Left lung (tissue), 10 donors: ENCODE measurements around the gene CDC27. TPM values are rescaled to one million over a fixed set of nuclear protein-coding genes. Genes with fewer than 3 reads are reported as not detected.
"Not testable (repeated sequence)": the region's sequence is repeated elsewhere in the genome, so short reads cannot be mapped to it uniquely, and the experiment has no call there.

Experiments used
- ATAC-seq: fragments of 200-7000 bp; cut with Tn5 transposase; one replicate; pipeline ENCODE4 v1.9.1; 2020; ENCODE audit warnings: moderate library complexity
- DNase-seq, 4 donors: peaks; one replicate each; pipeline ENCODE4 v3.0.0-alpha.2; 2013 to 2020
- H3K27ac ChIP-seq, 2 donors: fragments of 200-600 bp; sonication (generic) in 1 of 2; one replicate each; pipeline versions ENCODE4 v1.5.0 to v1.8.0; 2020 to 2021
- H3K27me3 ChIP-seq, 2 donors: fragments of 200-600 bp; sonication (generic) in 1 of 2; one replicate each; pipeline versions ENCODE4 v1.5.0 to v1.8.0; 2020 to 2021
- H3K36me3 ChIP-seq, 2 donors: fragments of 200-600 bp; sonication (generic) in 1 of 2; one replicate each; pipeline versions ENCODE4 v1.5.0 to v1.8.0; 2020 to 2021
- H3K4me1 ChIP-seq, 2 donors: fragments of 200-600 bp; one replicate each; pipeline ENCODE4 v1.8.0; 2021
- H3K4me3 ChIP-seq, 2 donors: fragments of 200-600 bp; sonication (generic) in 1 of 2; one replicate each; pipeline versions ENCODE4 v1.5.0 to v1.8.0; 2020 to 2021; ENCODE audit warnings: mild to moderate bottlenecking in 1 of 2
- H3K9me3 ChIP-seq, 2 donors: fragments of 200-600 bp; sonication (generic) in 1 of 2; one replicate each; pipeline versions ENCODE4 v1.5.0 to v1.8.0; 2020 to 2021
- CTCF ChIP-seq, 2 donors: fragments of 200-600 bp; sonication (generic) in 1 of 2; IDR thresholded peaks; one replicate each; pipeline versions ENCODE4 v1.5.0 to v1.8.0; 2021; ENCODE audit warnings: antibody characterized with exemption in 2 of 2
- intact Hi-C, 2 donors: fragments of 100-400 bp; cut with DNase I; formaldehyde crosslinking; loops; one replicate each; pipeline versions ENCODE4 v1.11.2 to v1.14.2; 2022
- polyA plus RNA-seq, 6 donors: library from polyadenylated mRNA; unstranded; fragments of 120-200 nt; gene quantifications; one replicate each; pipeline ENCODE4 v1.2.1, GENCODE V29; 2013; ENCODE audit not compliant: insufficient read length in 6 of 6
- total RNA-seq, 2 donors: library from RNA; stranded (reverse); fragmentation: NEBNext Ultra II Directional; extraction: Animal tissue kit (Norgen Biotek cat#: 25700); gene quantifications; one replicate each; pipeline ENCODE4 v1.2.1, GENCODE V29; 2021
- donor health status: DM: no; HTN: yes; CAD: no.
- donor health status: DM: no; HTN: no; CAD: no.

The CDC27 gene
- total and polyA plus RNA-seq, 8 donors: 59.3 to 85.1 (median 62.9) TPM

GRCh38 chr17:47072886-47073285 lies 116.2 kb downstream of the CDC27 start:
- Histone ChIP-seq H3K9me3 (no peaks in the 10 kb centered on the region), H3K4me3 (no peak overlapping the region), H3K36me3 (no peaks in the 10 kb centered on the region), H3K27ac (no peak overlapping the region), H3K4me1 (peaks cover 0 to 12% of the 10 kb centered on the region in 2 donors), H3K27me3 (no peaks in the 10 kb centered on the region)
- intact Hi-C loops: no loop called here
- ATAC-seq (no peak), DNase-seq (peak in 1 of 4 donors; percentile 44)
- TF ChIP-seq CTCF (IDR thresholded peaks at IDR 0.05): no peak

GRCh38 chr17:47071171-47071570 lies 117.9 kb downstream of the CDC27 start:
- Histone ChIP-seq H3K27ac (peak overlapping the region in 1 of 2 donors; percentile 57), H3K4me1 (peaks cover 0 to 24% of the 10 kb centered on the region in 2 donors)
- intact Hi-C loops, H3K27me3 ChIP-seq, DNase-seq, H3K36me3 ChIP-seq, ATAC-seq, H3K9me3 ChIP-seq, H3K4me3 ChIP-seq: not testable (repeated sequence)

GRCh38 chr17:47070266-47070665 lies 118.8 kb downstream of the CDC27 start:
- H3K27me3 ChIP-seq, H3K9me3 ChIP-seq, H3K36me3 ChIP-seq, H3K4me3 ChIP-seq, intact Hi-C loops: not testable (repeated sequence)
- peak overlapping the region in 1 of 2 donors; percentile 57 for H3K27ac ChIP-seq
- DNase-seq (peak in 1 of 4 donors; percentile 56), ATAC-seq (peak; percentile 80)
- H3K4me1 ChIP-seq: peaks cover 0 to 25% of the 10 kb centered on the region in 2 donors

Other genes with a start within 250 kb of the CDC27 start
- not detected for gene RPRML, start 210.0 kb downstream of the CDC27 start, total RNA-seq
- gene RPRML, start 210.0 kb downstream of the CDC27 start, polyA plus RNA-seq: not detected
- 1 to 10 TPM in 1 of 2 donors, under 1 TPM in 1; 0.99 to 1.3 TPM for gene MYL4, start 20.1 kb upstream of the CDC27 start, total RNA-seq
- 1 to 10 TPM; 2.1 to 4.6 (median 3.6) TPM for gene MYL4, start 20.1 kb upstream of the CDC27 start, polyA plus RNA-seq
- gene ITGB3, start 64.5 kb upstream of the CDC27 start, total RNA-seq: 10 to 100 TPM in 1 of 2 donors, 1 to 10 TPM in 1; 9.4 to 10.9 TPM
- gene ITGB3, start 64.5 kb upstream of the CDC27 start, polyA plus RNA-seq: 10 to 100 TPM in 5 of 6 donors, 1 to 10 TPM in 1; 10.0 to 12.0 (median 10.6) TPM
- gene EFCAB13, start 134.7 kb upstream of the CDC27 start, total RNA-seq: 10 to 100 TPM in 1 of 2 donors, 1 to 10 TPM in 1; 7.4 to 10.3 TPM
- 10 to 100 TPM in 3 of 6 donors, 1 to 10 TPM in 3; 7.5 to 13.0 (median 10.0) TPM for gene EFCAB13, start 134.7 kb upstream of the CDC27 start, polyA plus RNA-seq